NCI-H1694 treated with DMSO at 0.1 percent for 48 hours (cell line): ENCODE data around the gene NOA1.
A peak's percentile ranks its signal among the peaks of the same experiment; 100 is the strongest.

Experiments
- DNase-seq: peaks from one replicate; lab custom pipeline; 2025; lab: John Stamatoyannopoulos, UW

The NOA1 gene

DNA sequence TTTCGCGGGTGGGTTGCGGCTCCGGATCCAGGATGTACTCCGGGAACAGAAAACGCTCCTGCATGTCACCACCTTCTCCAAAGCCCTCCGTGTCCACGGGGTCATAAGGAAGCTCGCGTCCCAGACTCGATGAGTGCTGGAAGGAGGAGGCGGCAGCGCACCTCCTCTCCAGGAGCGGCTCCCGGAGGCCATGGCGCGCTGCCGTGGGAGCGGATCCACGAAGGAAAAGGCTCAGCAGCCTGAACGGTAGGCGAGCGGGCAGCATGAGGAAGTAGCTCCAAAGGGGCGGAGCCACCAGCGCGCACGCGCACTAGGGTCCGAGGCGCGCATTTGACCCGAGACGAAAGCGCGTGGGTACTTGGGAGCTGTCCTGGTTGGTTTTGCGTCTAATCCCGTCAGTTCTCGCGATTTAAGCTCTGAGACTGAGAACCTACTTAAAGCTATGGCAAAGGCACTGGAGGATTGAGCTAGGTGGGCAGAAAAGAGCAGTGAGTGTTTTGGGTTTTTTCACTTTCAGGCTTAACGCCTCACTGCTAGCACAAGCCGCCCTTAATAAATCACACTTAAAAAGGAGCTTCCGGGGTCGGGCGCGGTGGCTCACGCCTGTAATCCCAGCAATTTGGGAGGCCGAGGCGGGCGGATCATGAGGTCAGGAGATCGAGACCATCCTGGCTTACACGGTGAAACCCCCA lies at the start of gene NOA1:
Gene NOA1, minus strand, starts transcription at position 286 of the 692 bp plus-strand sequence. Its CDS starts 21 bp downstream, at position 265.
- DNase-seq = peak; percentile 94

GRCh38 chr4:57023104-57023503 lies 45.7 kb upstream of the NOA1 start:
- DNase-seq = no peak

GRCh38 chr4:57020467-57021101 lies 43.2 kb upstream of the NOA1 start:
- DNase-seq = no peak

- no peak for DNase-seq
These were observed 41.6 kb upstream of the NOA1 start for GRCh38 chr4:57018980-57019379.

DNA sequence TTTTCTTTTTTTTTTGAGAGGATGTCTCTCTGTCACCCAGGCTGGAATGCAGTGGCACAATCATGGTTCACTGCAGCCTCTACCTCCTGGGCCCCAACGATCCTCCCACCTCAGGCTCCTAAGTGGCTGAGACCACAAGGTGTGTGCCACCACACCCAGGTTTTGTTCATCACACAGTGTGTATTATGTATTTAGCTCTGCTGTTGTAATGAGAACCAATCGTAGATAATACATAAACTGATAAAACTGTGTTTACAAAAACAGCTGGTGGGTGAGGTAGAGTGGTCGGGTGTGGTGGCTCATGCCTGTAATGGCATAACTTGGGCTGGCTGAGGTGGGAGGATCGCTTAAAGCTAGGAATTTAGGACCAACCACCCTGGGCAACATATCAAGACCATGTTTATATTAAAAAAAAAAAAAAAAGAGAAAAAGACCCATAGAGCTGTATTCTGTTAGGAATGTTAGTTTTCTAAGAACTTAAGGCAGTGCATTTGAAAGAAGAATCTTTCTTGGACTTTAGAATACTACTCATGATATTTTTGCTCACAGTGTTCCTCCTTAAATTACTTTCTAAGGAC lies 36.2 kb upstream of the NOA1 start:
- DNase-seq = no peak

DNA sequence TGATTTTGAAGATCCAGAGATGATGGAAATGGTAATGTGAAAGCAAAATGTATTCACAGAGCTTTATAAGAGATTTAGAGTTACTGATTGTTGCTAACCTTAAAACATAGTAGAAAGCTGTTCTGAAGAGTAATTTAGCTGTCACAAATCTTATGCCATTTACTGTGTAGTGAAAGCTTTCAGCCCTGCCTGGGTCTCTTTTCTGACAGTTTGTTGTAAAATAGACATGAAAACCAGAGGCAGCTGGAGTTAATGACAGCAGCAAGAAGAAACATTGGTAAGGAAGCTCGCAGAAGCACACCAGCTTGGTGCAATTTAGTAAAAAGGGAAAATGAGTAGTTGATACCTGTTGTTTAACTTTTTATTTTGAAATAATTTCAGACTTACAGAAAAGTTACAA lies 22.3 kb upstream of the NOA1 start:
- DNase-seq = no peak

DNA sequence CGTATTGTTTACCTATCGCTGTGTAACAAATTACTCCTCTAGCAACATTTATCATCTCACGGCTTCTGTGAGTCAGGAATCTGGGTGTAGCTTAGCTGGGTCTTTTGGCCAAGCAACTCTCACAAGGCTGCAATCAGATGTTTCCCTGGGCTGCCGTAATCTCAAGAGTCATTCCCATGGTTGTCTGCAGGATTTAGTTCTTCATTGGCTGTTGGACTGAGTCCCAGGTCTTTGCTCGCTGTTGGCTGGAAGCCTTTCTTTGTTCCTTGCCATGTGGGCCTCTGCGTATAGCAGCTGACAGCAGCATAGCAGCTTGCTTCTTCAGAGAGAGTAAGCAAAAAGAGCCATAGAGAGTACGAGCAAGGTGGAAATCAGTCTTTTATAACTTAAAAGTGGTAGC lies 18.1 kb upstream of the NOA1 start:
- DNase-seq = peak; percentile 63

DNA sequence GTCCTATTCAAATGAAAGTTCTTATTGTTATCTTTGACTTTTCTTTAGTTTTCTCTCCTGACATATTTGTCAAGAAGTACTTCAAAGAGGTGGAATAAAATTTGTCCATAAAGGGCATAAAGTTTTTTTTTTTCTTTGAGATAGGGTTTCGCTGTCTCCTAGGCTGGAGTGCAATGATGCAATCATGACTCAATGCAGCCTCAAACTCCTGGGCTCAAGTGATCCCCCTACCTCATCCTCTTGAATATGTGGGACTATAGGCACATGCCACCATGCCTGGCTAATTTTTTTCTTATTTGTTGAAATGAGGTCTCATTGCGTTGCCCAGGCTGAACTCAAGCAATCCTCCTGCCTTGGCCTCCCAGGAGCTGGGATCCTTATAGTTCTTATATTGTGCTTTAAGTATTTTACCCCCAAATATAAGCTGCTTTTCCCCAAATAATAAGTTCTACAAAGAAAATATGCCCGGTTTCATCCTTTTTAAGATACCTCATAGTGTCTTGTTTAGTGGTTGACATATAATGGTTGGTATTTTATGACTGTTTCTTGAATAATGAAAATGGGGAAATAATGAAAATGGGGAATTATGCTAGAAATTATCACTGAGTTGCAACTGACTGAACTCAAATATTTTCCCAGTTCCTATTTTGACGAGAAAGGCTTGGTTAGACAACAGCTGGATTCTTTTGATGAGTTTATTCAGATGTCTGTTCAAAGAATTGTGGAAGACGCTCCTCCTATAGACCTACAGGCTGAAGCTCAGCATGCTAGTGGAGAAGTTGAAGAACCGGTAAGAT lies 12.9 kb upstream of the NOA1 start:
- no peak for DNase-seq

DNA sequence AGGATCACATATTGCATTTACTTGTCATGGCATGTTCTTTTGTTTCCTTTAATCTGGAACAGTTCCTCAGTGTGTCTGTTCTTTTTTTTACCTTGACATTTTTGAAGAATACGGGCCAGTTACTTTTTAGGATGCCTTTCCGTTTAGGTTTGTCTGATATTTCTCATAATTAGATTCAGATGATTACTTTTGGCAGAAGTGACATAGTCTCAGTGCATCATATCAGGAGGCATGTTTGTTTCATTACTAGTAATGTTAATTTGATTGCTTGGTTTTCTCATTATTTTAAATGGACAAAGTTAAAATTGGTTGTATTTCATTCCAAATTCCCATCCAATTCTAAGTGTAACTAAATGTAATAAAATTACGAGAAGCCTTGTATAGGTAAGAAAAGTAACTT lies 9.5 kb upstream of the NOA1 start:
- DNase-seq = no peak

DNA sequence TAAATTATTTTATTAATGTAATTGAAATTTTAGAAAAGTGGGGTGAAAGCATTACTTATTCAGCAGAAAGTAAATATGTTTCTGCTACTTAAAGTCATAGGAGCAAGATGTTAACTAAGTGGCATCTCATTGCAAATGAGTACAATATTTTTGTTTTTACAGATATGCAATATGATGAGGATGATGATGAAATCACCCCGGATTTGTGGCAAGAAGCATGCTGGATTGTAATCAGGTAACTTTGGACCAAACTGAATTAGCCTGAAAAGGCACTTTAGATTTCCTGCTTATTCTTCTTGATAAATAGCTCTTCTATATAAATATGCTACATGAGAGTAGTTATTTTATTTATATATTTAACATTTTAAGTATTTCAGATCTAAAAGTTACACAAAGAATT lies 8.8 kb upstream of the NOA1 start:
- no peak for DNase-seq

DNA sequence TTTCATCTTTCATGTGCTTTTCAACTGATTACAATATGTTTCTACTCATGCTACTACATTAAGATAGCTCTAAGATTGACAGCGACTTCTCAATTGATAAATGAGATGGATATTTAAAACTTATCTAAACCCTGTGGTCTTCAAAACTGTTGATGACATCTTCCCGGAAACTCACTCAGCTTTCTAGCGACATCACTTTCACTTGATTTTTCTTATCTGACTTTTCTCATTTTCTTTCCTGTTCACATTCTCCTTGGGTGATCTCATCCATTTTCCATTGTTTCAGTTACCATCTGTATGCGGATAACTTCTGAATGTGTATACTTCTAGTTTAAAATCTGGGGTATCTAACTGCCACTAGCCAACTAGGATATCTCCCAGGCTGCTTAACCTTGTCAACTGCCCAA lies 4.4 kb upstream of the NOA1 start:
- no peak for DNase-seq

GRCh38 chr4:56979421-56980072 lies 2.1 kb upstream of the NOA1 start:
- no peak for DNase-seq

- peak; percentile 80 for DNase-seq
These were observed 1.4 kb upstream of the NOA1 start, which contains the start of gene POLR2B for GRCh38 chr4:56978750-56979303. TSS of gene POLR2B (plus strand) at chr4:56978896. CDS start at chr4:56978986, 90 bp downstream.

GRCh38 chr4:56976837-56977320 lies 527 bp downstream of the NOA1 start:
- no peak for DNase-seq

- no peak for DNase-seq
These were observed 1.0 kb downstream of the NOA1 start for GRCh38 chr4:56976283-56976836.

DNA sequence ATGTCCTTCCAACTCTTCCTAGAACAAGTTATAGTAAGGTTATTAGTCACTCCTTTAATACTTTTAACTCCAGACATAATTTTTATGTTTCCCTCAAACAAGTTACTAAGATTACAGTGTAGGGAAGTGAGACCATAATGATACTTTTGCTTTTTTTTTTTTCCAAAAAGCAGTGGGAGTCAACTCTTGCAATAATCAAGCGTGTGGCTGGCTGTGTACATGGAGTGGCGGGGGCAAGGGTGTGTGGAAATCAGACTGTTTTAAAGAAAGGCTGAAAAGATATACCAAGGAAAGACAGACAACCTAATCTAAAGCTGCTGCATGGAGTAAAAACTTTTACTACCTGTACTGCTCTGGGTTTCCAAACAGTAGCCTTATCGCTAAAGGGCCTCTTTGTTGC lies 4.1 kb downstream of the NOA1 start:
- DNase-seq = no peak

GRCh38 chr4:56972809-56973208 lies 4.6 kb downstream of the NOA1 start:
- no peak for DNase-seq

- no peak for DNase-seq
These were observed 5.0 kb downstream of the NOA1 start for GRCh38 chr4:56972389-56972788.

- DNase-seq = no peak
These were observed 6.0 kb downstream of the NOA1 start for GRCh38 chr4:56971383-56971782.

DNA sequence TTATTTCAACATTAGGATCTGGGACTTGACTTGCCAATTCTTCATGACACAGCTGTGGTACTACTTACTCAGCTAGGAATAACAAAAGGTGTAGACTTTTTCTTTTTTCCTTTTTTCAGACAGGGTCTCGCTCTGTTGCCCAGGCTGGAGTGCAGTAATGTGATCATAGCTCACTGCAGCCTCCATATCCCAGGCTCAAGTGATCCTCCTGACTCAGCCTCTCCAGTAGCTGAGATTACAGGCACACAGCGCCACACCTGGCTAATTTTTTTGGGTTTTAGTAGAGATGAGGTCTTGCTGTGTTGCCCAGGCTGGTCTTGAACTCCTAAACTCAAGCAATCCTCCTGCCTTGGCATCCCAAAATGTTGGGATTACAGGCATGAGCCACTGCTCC lies 16.3 kb downstream of the NOA1 start:
- no peak for DNase-seq

DNA sequence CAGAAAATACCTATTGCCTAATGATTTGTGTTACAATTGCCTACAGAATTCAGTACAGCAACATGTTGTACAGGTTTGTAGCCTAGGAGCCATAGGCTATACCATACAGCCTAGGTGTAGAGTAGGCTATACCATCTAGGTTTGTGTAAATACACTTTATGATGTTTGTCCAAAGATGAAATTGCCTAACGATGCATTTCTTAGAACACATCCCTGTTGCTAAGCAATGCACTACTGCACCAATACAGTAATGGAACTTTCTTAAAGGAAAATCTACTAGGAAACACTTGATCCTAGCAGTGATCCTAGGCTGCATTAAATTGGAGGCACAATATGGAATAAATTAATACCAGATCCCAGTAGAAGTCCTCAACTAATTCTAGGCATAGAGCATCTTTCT lies 18.3 kb downstream of the NOA1 start:
- DNase-seq = no peak
